Measurements from ENCODE around the gene ABCA2. TPM values are rescaled to one million over a fixed set of nuclear protein-coding genes. Genes with fewer than 3 reads are reported as not detected.

Gene ABCA2
- total and polyA plus RNA-seq, 11 donors, result 13.1 to 44.3 (median 30.6) TPM

DNA sequence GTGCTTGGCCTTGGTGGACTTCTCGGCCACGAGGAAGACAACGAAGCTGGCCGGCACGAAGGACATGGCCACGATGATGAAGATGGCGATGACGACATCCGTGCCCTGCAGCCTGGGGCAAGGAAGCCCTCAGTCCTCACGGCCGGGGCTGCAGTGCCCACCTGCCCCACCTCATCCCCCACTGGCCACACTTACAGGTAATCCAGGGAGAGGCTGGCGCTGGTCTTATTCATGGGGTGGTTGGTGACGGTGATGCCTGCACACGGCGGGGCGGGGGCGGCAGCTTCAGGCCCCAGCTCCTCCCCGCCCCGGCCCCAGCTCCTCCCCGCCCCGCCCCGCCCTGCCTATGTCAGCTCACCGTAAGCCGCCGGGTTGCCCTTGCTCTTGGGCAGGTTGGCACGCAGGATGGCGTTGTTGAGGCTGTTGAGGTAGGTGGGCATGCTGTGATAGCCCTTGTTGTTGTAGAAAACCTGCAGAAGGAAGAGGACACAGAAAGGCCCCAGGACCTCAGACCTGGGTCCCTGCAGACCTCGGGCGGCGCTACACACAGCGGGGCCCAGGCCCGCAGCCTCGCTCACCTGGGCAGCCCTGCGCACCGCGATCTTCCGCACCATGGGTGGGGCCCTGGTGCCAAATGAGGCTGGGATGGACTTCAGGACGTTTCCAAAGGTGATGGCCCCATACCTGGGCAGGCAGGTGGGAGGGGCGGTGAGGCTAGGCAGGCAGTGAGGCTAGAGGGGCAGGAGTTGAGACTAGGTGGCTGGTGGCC, 15.9 kb downstream of the ABCA2 start:
- peaks cover 0 to 4% (median 0%) of the 10 kb centered on the region in 12 donors for H3K4me1 ChIP-seq
- peaks cover 0 to 81% (median 45%) of the 10 kb centered on the region in 9 donors for H3K36me3 ChIP-seq
- intact Hi-C loops (cut with DNase I), result no loop called here
- no peak for DNase-seq
- H3K27me3 ChIP-seq, result no peaks in the 10 kb centered on the region
- H3K9me3 ChIP-seq, result no peaks in the 10 kb centered on the region
- no peak overlapping the region for H3K4me3 ChIP-seq
- ATAC-seq, result no peak
- WGBS, 4 donors, result 93 to 94% (median 93%) methylated on average over 27 to 39 of the region's 39 CpGs
- TF ChIP-seq, protein P1, sequence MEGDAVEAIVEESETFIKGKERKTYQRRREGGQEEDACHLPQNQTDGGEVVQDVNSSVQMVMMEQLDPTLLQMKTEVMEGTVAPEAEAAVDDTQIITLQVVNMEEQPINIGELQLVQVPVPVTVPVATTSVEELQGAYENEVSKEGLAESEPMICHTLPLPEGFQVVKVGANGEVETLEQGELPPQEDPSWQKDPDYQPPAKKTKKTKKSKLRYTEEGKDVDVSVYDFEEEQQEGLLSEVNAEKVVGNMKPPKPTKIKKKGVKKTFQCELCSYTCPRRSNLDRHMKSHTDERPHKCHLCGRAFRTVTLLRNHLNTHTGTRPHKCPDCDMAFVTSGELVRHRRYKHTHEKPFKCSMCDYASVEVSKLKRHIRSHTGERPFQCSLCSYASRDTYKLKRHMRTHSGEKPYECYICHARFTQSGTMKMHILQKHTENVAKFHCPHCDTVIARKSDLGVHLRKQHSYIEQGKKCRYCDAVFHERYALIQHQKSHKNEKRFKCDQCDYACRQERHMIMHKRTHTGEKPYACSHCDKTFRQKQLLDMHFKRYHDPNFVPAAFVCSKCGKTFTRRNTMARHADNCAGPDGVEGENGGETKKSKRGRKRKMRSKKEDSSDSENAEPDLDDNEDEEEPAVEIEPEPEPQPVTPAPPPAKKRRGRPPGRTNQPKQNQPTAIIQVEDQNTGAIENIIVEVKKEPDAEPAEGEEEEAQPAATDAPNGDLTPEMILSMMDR (IDR thresholded peaks at IDR 0.05), result no peak
- TF ChIP-seq POLR2A (IDR thresholded peaks at IDR 0.05), result no peak
- H3K27ac ChIP-seq, result no peak overlapping the region

DNA sequence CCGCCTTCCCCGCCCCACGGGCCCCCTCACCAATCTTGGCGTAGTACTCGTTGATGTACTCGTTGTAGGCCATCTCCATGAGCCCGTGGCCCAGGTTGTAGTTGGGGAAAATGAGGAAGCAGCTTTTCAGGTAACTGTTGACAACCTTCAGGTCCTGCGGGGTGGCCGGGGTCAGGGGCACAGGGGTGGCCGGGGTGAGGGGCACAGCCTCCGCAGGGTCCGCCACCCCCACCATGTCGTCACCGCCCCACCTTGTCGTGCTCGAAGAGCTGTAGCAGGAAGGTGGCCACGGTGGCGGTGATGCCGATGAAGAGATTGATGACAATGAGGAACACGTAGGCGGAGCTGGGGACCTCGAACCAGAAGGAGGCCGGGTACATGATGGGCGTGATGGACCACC, 16.9 kb downstream of the ABCA2 start:
- Histone ChIP-seq H3K27me3 (no peaks in the 10 kb centered on the region), H3K9me3 (no peaks in the 10 kb centered on the region), H3K4me3 (no peak overlapping the region), H3K27ac (no peak overlapping the region), H3K4me1 (peaks cover 0 to 4% (median 0%) of the 10 kb centered on the region in 12 donors), H3K36me3 (peaks cover 0 to 72% (median 36%) of the 10 kb centered on the region in 9 donors)
- no peak for DNase-seq
- intact Hi-C loops (cut with DNase I), result no loop called here
- ATAC-seq, result no peak
- TF ChIP-seq, protein P1 (IDR thresholded peaks at IDR 0.05), result no peak
- no peak for TF ChIP-seq POLR2A (IDR thresholded peaks at IDR 0.05)
- 93 to 97% (median 96%) methylated on average over 19 to 24 of the region's 24 CpGs for WGBS, 4 donors

DNA sequence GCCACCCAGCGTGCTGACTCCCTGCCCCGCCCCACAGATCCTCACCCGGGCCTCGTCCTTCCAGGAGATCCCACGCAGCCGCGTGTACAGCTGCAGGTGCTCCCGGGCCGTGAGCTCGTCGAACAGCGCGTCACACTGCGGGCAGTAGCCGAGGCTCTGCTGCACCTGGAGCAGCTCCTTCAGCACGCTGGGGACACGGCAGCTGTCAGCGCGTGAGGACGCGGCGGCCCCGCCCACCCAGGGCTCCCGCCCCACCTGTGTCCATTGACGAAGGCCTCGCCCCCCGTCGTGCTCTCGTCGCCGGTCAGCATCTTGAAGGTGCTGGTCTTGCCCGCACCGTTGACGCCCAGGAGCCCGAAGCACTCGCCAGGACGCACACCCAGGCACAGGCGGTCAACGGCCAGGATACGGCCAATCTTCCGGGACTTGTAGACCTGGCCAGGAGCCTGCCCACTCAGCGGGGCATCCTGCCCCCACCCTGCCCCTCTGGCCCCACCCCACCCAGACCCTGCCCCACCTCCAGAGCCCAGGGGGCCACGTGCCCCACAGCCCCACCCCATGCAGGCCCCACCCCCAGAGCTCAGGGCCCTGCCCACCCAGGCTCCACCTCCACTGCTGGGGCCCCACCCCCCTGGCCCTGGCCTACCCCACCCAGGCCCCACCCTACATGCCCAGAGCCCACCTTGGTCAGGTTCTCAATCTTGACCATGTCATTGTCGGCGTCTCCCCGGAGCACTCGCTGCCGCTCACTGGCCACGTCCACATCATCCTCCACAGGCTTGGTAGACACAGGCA, 17.9 kb downstream of the ABCA2 start:
- peaks cover 0 to 61% (median 26%) of the 10 kb centered on the region in 9 donors for H3K36me3 ChIP-seq
- intact Hi-C loops (cut with DNase I), result no loop called here
- WGBS, 4 donors, result 95 to 97% (median 96%) methylated on average over 30 to 49 of the region's 49 CpGs

More for the DNA sequence above, 17.9 kb downstream of the ABCA2 start:
- Histone ChIP-seq H3K9me3 (no peaks in the 10 kb centered on the region), H3K4me3 (no peak overlapping the region), H3K4me1 (peaks cover 0 to 7% (median 0%) of the 10 kb centered on the region in 12 donors), H3K27ac (no peak overlapping the region), H3K27me3 (no peaks in the 10 kb centered on the region)
- DNase-seq (no peak), ATAC-seq (no peak)
- TF ChIP-seq, protein P1 (IDR thresholded peaks at IDR 0.05), result no peak
- no peak for TF ChIP-seq POLR2A (IDR thresholded peaks at IDR 0.05)
